OCI-LY7 (cell line): ENCODE measurements around the gene TRAF3IP1. TPM values are rescaled to one million over a fixed set of nuclear protein-coding genes. Genes with fewer than 3 reads are reported as not detected.
"Not testable (repeated sequence)": the region's sequence is repeated elsewhere in the genome, so short reads cannot be mapped to it uniquely, and the experiment has no call there.

Experiments used
- BruUV-seq: library from RNA; stranded (reverse); fragments of 400-500 nt; replicated peaks from 2 replicates; lab custom pipeline; 2021; lab: Mats Ljungman, UMichigan
- CTCF ChIA-PET: fragments of 300-600 bp; sonication (Branson Sonifier 250); formaldehyde crosslinking; loops from one replicate; lab custom pipeline; 2022; ENCODE audit warnings: antibody characterized with exemption; ENCODE audit not compliant: unreplicated experiment; lab: Charles Lee
- POLR2A ChIA-PET: fragments of 300-600 bp; sonication (Branson Sonifier 250); formaldehyde crosslinking; loops from one replicate; lab custom pipeline; 2022; ENCODE audit warnings: antibody characterized with exemption; lab: Charles Lee
- DNase-seq: peaks from one replicate; pipeline ENCODE4 v3.0.0-alpha.2; 2015; ENCODE audit warnings: low spot score
- H2AFZ ChIP-seq: fragments of 200-600 bp; sonication (generic), shearing (Covaris generic); 2 replicates; pipeline ENCODE4 v1.6.1; 2014; ENCODE audit warnings: mild to moderate bottlenecking, antibody characterized with exemption, low read length, moderate library complexity
- H3K27ac ChIP-seq: fragments of 200-600 bp; sonication (generic); 2 replicates; pipeline ENCODE4 v1.5.1; 2014; ENCODE audit warnings: mixed run types, low read depth, mild to moderate bottlenecking, moderate library complexity, low read length, inconsistent platforms; ENCODE audit not compliant: poor library complexity, severe bottlenecking
- H3K36me3 ChIP-seq: fragments of 200-600 bp; sonication (generic); 2 replicates; pipeline ENCODE4 v1.6.1; 2014; ENCODE audit warnings: mild to moderate bottlenecking, antibody characterized with exemption, low read length, moderate library complexity, mixed read lengths; ENCODE audit not compliant: insufficient read depth
- H3K4me1 ChIP-seq: fragments of 200-600 bp; sonication (generic); 2 replicates; pipeline ENCODE4 v1.5.1; 2014; ENCODE audit warnings: mild to moderate bottlenecking, low read length; ENCODE audit not compliant: insufficient read depth, poor library complexity, severe bottlenecking
- H3K4me2 ChIP-seq: fragments of 200-600 bp; sonication (generic); 2 replicates; pipeline ENCODE4 v1.6.1; 2014; ENCODE audit warnings: mild to moderate bottlenecking, low read length
- H3K4me3 ChIP-seq: fragments of 200-600 bp; sonication (generic); 2 replicates; pipeline ENCODE4 v1.5.1; 2014; ENCODE audit warnings: mild to moderate bottlenecking, low read depth, low read length; ENCODE audit not compliant: poor library complexity, severe bottlenecking
- H3K79me2 ChIP-seq: fragments of 200-600 bp; sonication (generic); 2 replicates; pipeline ENCODE4 v1.6.1; 2016; ENCODE audit warnings: low read depth, mild to moderate bottlenecking, low read length, moderate library complexity, mixed read lengths; ENCODE audit not compliant: insufficient read depth
- H3K9me2 ChIP-seq: fragments of 200-600 bp; sonication (generic); 2 replicates; pipeline ENCODE4 v1.6.1; 2016; ENCODE audit warnings: mild to moderate bottlenecking, low read length, mixed read lengths; ENCODE audit not compliant: insufficient read depth
- H3K9me3 ChIP-seq: fragments of 200-600 bp; sonication (generic); 2 replicates; pipeline ENCODE4 v1.6.1; 2014; ENCODE audit warnings: mild to moderate bottlenecking, mixed run types, low read length, mixed read lengths
- H4K20me1 ChIP-seq: fragments of 200-600 bp; sonication (generic); 2 replicates; pipeline ENCODE4 v1.6.1; 2014; ENCODE audit warnings: mild to moderate bottlenecking, antibody characterized with exemption, low read length, moderate library complexity, mixed read lengths; ENCODE audit not compliant: insufficient read depth
- CTCF ChIP-seq: fragments of 200-600 bp; sonication (generic); conservative IDR thresholded peaks from 2 replicates; pipeline ENCODE4 v1.5.1; 2014; ENCODE audit warnings: mild to moderate bottlenecking, antibody characterized with exemption, low read length, moderate library complexity, mixed read lengths
- EZH2phosphoT487 ChIP-seq: fragments of 200-600 bp; sonication (generic); IDR thresholded peaks from 2 replicates; pipeline ENCODE4 v1.6.1; 2018; ENCODE audit warnings: low read depth, borderline replicate concordance, mild to moderate bottlenecking, mixed run types, antibody characterized with exemption, low read length, moderate library complexity, mixed read lengths
- intact Hi-C: fragments of 100-400 bp; cut with micrococcal nuclease; formaldehyde crosslinking; loops from one replicate; pipeline ENCODE4 v1.10.0; 2022; ENCODE audit not compliant: unreplicated experiment
- total RNA-seq, 2 experiments: library from RNA; depleted of rRNA in 1 of 2; stranded (reverse); fragments of >200 nt in 1 of 2; shearing (Covaris generic) in 1 of 2; gene quantifications; 2 replicates each; pipeline ENCODE4 v1.2.3, GENCODE V29; 2014 to 2022

Gene TRAF3IP1
- total RNA-seq, 2 experiments from 2014 or later, result 8.2 to 13.8 TPM

- H3K4me2 ChIP-seq, result no peak overlapping the region
- no peaks in the 10 kb centered on the region for H3K79me2 ChIP-seq
- H3K9me2 ChIP-seq, result no peaks in the 10 kb centered on the region
- H3K4me3 ChIP-seq, result no peak overlapping the region
- ChIA-PET POLR2A (no interaction called here), CTCF (no interaction called here)
- H3K27ac ChIP-seq, result no peak overlapping the region
- H4K20me1 ChIP-seq, result no peaks in the 10 kb centered on the region; the same call in 1 of the 2 replicates
- BruUV-seq, result no TSS peak
- H3K4me1 ChIP-seq, result no peaks in the 10 kb centered on the region
- intact Hi-C loops, result no loop called here
- peaks cover 84% of the 10 kb centered on the region for H3K36me3 ChIP-seq
- TF ChIP-seq CTCF, result no peak
- TF ChIP-seq EZH2phosphoT487, result no peak
- no peak for DNase-seq
- no peak overlapping the region for H2AFZ ChIP-seq
- H3K9me3 ChIP-seq, result no peaks in the 10 kb centered on the region
Observed at GRCh38 chr2:238272156-238272555, 48.2 kb upstream of the TRAF3IP1 start.

GRCh38 chr2:238273433-238273832, 46.9 kb upstream of the TRAF3IP1 start:
- H4K20me1 ChIP-seq, H3K27ac ChIP-seq, H3K4me3 ChIP-seq, POLR2A ChIA-PET, intact Hi-C loops, BruUV-seq, H3K9me3 ChIP-seq, CTCF ChIA-PET, H3K9me2 ChIP-seq, H3K4me2 ChIP-seq, H2AFZ ChIP-seq, DNase-seq, H3K79me2 ChIP-seq, H3K4me1 ChIP-seq: not testable (repeated sequence)
- peaks cover 81% of the 10 kb centered on the region for H3K36me3 ChIP-seq

GRCh38 chr2:238274152-238274865, 46.0 kb upstream of the TRAF3IP1 start:
- H3K27ac ChIP-seq, result no peak overlapping the region
- H3K4me2 ChIP-seq, result no peak overlapping the region
- POLR2A ChIA-PET, result no interaction called here
- no peak for DNase-seq
- no peaks in the 10 kb centered on the region for H3K9me2 ChIP-seq
- H3K9me3 ChIP-seq, result no peaks in the 10 kb centered on the region
- no peak overlapping the region for H2AFZ ChIP-seq
- peaks cover 75% of the 10 kb centered on the region for H3K36me3 ChIP-seq
- no peaks in the 10 kb centered on the region; the same call in 1 of the 2 replicates for H4K20me1 ChIP-seq
- H3K79me2 ChIP-seq, result no peaks in the 10 kb centered on the region
- intact Hi-C loops, result no loop called here
- no TSS peak for BruUV-seq
- peaks cover 4% of the 10 kb centered on the region for H3K4me1 ChIP-seq
- TF ChIP-seq CTCF, result no peak
- TF ChIP-seq EZH2phosphoT487, result no peak
- CTCF ChIA-PET, result no interaction called here
- no peak overlapping the region for H3K4me3 ChIP-seq
